Aorta (tissue), 5 donors: Measurements from ENCODE around the gene OR2D3. TPM values are rescaled to one million over a fixed set of nuclear protein-coding genes. Genes with fewer than 3 reads are reported as not detected.
"Not testable (repeated sequence)": the region's sequence is repeated elsewhere in the genome, so short reads cannot be mapped to it uniquely, and the experiment has no call there.

Experiments used
- ATAC-seq: fragments of 200-7000 bp; cut with Tn5 transposase; one replicate; pipeline ENCODE4 v1.9.1; 2022; ENCODE audit warnings: moderate library complexity; ENCODE audit not compliant: low FRiP score
- DNase-seq, 2 donors: peaks; one replicate each; pipeline ENCODE4 v3.0.0-alpha.2; 2020
- H3K27ac ChIP-seq, 2 donors: one replicate each; pipeline ENCODE4 v1.5.1; 2013; ENCODE audit warnings: low read length in 2 of 2, mild to moderate bottlenecking in 2 of 2, moderate library complexity in 2 of 2, control low read depth in 1 of 2, inconsistent platforms in 1 of 2, low read depth in 1 of 2
- H3K27me3 ChIP-seq, 2 donors: one replicate each; pipeline ENCODE4 v1.6.1; 2013; ENCODE audit warnings: control low read depth in 1 of 2, low read length in 1 of 2, mild to moderate bottlenecking in 1 of 2, moderate library complexity in 1 of 2; ENCODE audit not compliant: insufficient read depth in 2 of 2, control insufficient read depth in 1 of 2
- H3K36me3 ChIP-seq, 2 donors: one replicate each; pipeline ENCODE4 v1.6.1; 2013; ENCODE audit warnings: control low read depth in 1 of 2, low read length in 1 of 2, mild to moderate bottlenecking in 1 of 2; ENCODE audit not compliant: insufficient read depth in 2 of 2, control insufficient read depth in 1 of 2
- H3K4me1 ChIP-seq, 2 donors: one replicate each; pipeline ENCODE4 v1.6.1; 2013; ENCODE audit warnings: low read length in 2 of 2, control low read depth in 1 of 2, mild to moderate bottlenecking in 1 of 2, moderate library complexity in 1 of 2; ENCODE audit not compliant: insufficient read depth in 2 of 2, control insufficient read depth in 1 of 2
- H3K4me3 ChIP-seq, 2 donors: one replicate each; pipeline ENCODE4 v1.5.1; 2013; ENCODE audit warnings: low read length in 2 of 2, control low read depth in 1 of 2, mild to moderate bottlenecking in 1 of 2
- H3K9me3 ChIP-seq: one replicate; pipeline ENCODE4 v1.6.1; 2013; ENCODE audit warnings: mild to moderate bottlenecking, low read length; ENCODE audit not compliant: control insufficient read depth
- WGBS, 2 donors: extraction: QIAGEN DNeasy Blood & Tissue Kit; methylation state at CpG; one replicate each; pipeline ENCODE4 v1.1.7; 2013; 5-methylcytosine and 5-hydroxymethylcytosine counted together
- intact Hi-C, 2 donors: fragments of 100-400 bp; cut with DNase I; formaldehyde crosslinking; loops; one replicate each; pipeline versions ENCODE4 v1.14.2 to v1.15.0; 2022
- long read RNA-seq, 2 donors: library from polyadenylated mRNA; unstranded; transcript quantifications; one replicate each; pipeline ENCODE4 v2.0.0, GENCODE V29; 2020 to 2021
- polyA plus RNA-seq, 2 donors: library from polyadenylated mRNA; stranded (reverse); fragments of 200-250 nt; gene quantifications; one replicate each; pipeline ENCODE4 v1.2.3, GENCODE V29; 2013
- total RNA-seq, 2 donors: library from RNA; stranded (reverse); fragmentation: NEBNext Ultra II Directional; extraction: Animal tissue kit (Norgen Biotek cat#: 25700); gene quantifications; one replicate each; pipeline ENCODE4 v1.2.1, GENCODE V29; 2021
- donor health status: healthy with polysubstance abuse.
- donor health status: Bipolar disorder and iron deficiency.
- donor health status: DM: no; HTN: no; CAD: no.
- donor health status: DM: no; HTN: no; CAD: no.
- donor health status: DM: yes; HTN: yes; CAD: no.

The OR2D3 gene
- total RNA-seq (not detected), polyA plus RNA-seq (not detected)
- long read RNA-seq, donor 1: 0 reads
- long read RNA-seq, donor 2: 0 reads

GRCh38 chr11:6920702-6921101 lies at the start of gene OR2D3:
Gene OR2D3 (plus strand): TSS chr11:6921002. CDS start chr11:6921002, 0 bp downstream.
- 86 to 93% methylated on average over 1 of the region's 1 CpG for WGBS, 2 donors
- ATAC-seq (no peak), DNase-seq (no peak)
- Histone ChIP-seq H3K36me3 (no peaks in the 10 kb centered on the region), H3K9me3 (no peaks in the 10 kb centered on the region), H3K4me1 (no peaks in the 10 kb centered on the region), H3K4me3 (no peak within 1 kb of the TSS), H3K27ac (no peak within 1 kb of the TSS), H3K27me3 (no peaks in the 10 kb centered on the region)
- intact Hi-C loops: no loop called here

GRCh38 chr11:6871278-6871677 lies 49.5 kb upstream of the OR2D3 start:
- DNase-seq (no peak), ATAC-seq (no peak)
- Histone ChIP-seq H3K27ac (no peak overlapping the region), H3K27me3 (no peaks in the 10 kb centered on the region), H3K4me3 (no peak overlapping the region), H3K36me3 (no peaks in the 10 kb centered on the region), H3K4me1 (no peaks in the 10 kb centered on the region), H3K9me3 (no peaks in the 10 kb centered on the region)
- 87 to 92% methylated on average over 1 of the region's 1 CpG for WGBS, 2 donors
- intact Hi-C loops: no loop called here

GRCh38 chr11:6875761-6876160 lies 45.0 kb upstream of the OR2D3 start:
- ATAC-seq (no peak), DNase-seq (no peak)
- Histone ChIP-seq H3K27ac (no peak overlapping the region), H3K4me3 (no peak overlapping the region), H3K9me3 (peaks cover 1% of the 10 kb centered on the region), H3K27me3 (no peaks in the 10 kb centered on the region), H3K36me3 (no peaks in the 10 kb centered on the region), H3K4me1 (no peaks in the 10 kb centered on the region)
- 76 to 83% methylated on average over 2 of the region's 2 CpGs for WGBS, 2 donors
- intact Hi-C loops: no loop called here

GRCh38 chr11:6876325-6876724 lies 44.5 kb upstream of the OR2D3 start, which contains the start of gene OR10A4:
Gene OR10A4 (plus strand): TSS chr11:6876625. CDS start chr11:6876648, 23 bp downstream.
- 77 to 86% methylated on average over 1 of the region's 1 CpG for WGBS, 2 donors
- Histone ChIP-seq H3K9me3 (peaks cover 1% of the 10 kb centered on the region), H3K27ac (no peak within 1 kb of the TSS), H3K4me1 (no peaks in the 10 kb centered on the region), H3K36me3 (no peaks in the 10 kb centered on the region), H3K4me3 (no peak within 1 kb of the TSS), H3K27me3 (no peaks in the 10 kb centered on the region)
- ATAC-seq (no peak), DNase-seq (no peak)
- intact Hi-C loops: no loop called here

- Histone ChIP-seq H3K9me3 (peaks cover 1% of the 10 kb centered on the region), H3K36me3 (no peaks in the 10 kb centered on the region), H3K27me3 (no peaks in the 10 kb centered on the region), H3K27ac (no peak overlapping the region), H3K4me1 (no peaks in the 10 kb centered on the region), H3K4me3 (no peak overlapping the region)
- DNase-seq: no peak
- WGBS, 2 donors: 77 to 87% methylated on average over 3 of the region's 3 CpGs
- no peak for ATAC-seq
- intact Hi-C loops: no loop called here
Measured at GRCh38 chr11:6876914-6877313, 43.9 kb upstream of the OR2D3 start.

- intact Hi-C loops: no loop called here
- Histone ChIP-seq H3K4me3 (no peak overlapping the region), H3K9me3 (no peaks in the 10 kb centered on the region), H3K27ac (no peak overlapping the region), H3K36me3 (no peaks in the 10 kb centered on the region), H3K4me1 (no peaks in the 10 kb centered on the region), H3K27me3 (no peaks in the 10 kb centered on the region)
- ATAC-seq (no peak), DNase-seq (no peak)
Measured at GRCh38 chr11:6882751-6883150, 38.1 kb upstream of the OR2D3 start.

- H3K9me3 ChIP-seq, H3K4me3 ChIP-seq, H3K27me3 ChIP-seq, DNase-seq, intact Hi-C loops, H3K36me3 ChIP-seq, H3K27ac ChIP-seq, ATAC-seq, H3K4me1 ChIP-seq: not testable (repeated sequence)
- 81 to 90% methylated on average over 5 of the region's 5 CpGs for WGBS, 2 donors
Measured at GRCh38 chr11:6887711-6888110, 33.1 kb upstream of the OR2D3 start.

- ATAC-seq (no peak), DNase-seq (no peak)
- Histone ChIP-seq H3K4me3 (no peak overlapping the region), H3K27me3 (no peaks in the 10 kb centered on the region), H3K27ac (no peak overlapping the region), H3K36me3 (no peaks in the 10 kb centered on the region), H3K9me3 (no peaks in the 10 kb centered on the region), H3K4me1 (no peaks in the 10 kb centered on the region)
- 81 to 91% methylated on average over 4 of the region's 4 CpGs for WGBS, 2 donors
- intact Hi-C loops: no loop called here
Measured at GRCh38 chr11:6888830-6889229, 32.0 kb upstream of the OR2D3 start.

GRCh38 chr11:6889835-6890234 lies 31.0 kb upstream of the OR2D3 start:
- Histone ChIP-seq H3K36me3 (no peaks in the 10 kb centered on the region), H3K27me3 (no peaks in the 10 kb centered on the region), H3K4me3 (no peak overlapping the region), H3K9me3 (no peaks in the 10 kb centered on the region), H3K27ac (no peak overlapping the region), H3K4me1 (no peaks in the 10 kb centered on the region)
- intact Hi-C loops: no loop called here
- DNase-seq (no peak), ATAC-seq (no peak)
- 75 to 82% methylated on average over 1 of the region's 1 CpG for WGBS, 2 donors
